DMS53 treated with DMSO at 0.1 percent for 48 hours (cell line): ENCODE results near the gene ABTB2.
"Not testable (repeated sequence)": the region's sequence is repeated elsewhere in the genome, so short reads cannot be mapped to it uniquely, and the experiment has no call there.

ENCODE experiments used
- DNase-seq: peaks from one replicate; lab custom pipeline; 2025; ENCODE audit not compliant: unreplicated experiment; lab: John Stamatoyannopoulos, UW

The ABTB2 gene

DNA sequence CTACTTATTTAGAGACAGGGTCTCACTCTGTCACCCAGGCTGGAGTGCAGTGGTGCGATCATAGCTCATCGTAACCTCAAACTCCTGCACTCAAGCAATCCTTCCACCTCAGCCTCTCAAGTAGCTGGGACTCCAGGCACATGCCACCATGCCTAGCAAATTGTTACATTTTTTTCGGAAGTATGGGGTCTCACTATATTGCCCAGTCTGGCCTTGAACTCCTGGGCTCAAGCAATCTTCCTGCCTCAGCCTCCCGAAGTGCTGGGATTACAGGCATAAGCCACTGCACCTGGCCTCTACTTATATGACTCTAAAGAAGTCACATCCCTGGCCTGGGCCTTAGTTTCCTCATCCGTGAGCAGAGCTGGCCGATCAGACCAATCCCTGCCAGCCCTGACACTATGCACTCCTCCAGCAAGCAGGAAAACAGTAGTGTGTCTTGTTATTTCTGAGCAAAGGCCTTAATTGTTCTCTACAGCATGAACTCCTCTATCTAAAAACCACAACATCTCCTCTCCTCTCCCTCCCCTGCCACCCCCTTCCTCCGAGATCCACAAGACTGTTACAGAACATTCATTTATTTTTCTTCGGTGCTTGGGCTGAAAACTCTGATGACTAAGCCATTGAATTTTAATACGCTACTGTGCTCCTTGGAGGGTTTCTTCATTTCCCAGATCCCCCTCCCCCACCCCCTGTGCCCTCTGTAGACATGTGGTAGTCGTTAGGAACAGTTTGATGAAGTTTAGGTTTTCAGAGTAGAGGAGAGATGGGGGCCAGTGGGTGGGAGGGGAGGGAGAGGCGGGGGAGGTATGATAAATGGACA is 91.5 kb downstream of the ABTB2 start:
- DNase-seq: no peak

DNA sequence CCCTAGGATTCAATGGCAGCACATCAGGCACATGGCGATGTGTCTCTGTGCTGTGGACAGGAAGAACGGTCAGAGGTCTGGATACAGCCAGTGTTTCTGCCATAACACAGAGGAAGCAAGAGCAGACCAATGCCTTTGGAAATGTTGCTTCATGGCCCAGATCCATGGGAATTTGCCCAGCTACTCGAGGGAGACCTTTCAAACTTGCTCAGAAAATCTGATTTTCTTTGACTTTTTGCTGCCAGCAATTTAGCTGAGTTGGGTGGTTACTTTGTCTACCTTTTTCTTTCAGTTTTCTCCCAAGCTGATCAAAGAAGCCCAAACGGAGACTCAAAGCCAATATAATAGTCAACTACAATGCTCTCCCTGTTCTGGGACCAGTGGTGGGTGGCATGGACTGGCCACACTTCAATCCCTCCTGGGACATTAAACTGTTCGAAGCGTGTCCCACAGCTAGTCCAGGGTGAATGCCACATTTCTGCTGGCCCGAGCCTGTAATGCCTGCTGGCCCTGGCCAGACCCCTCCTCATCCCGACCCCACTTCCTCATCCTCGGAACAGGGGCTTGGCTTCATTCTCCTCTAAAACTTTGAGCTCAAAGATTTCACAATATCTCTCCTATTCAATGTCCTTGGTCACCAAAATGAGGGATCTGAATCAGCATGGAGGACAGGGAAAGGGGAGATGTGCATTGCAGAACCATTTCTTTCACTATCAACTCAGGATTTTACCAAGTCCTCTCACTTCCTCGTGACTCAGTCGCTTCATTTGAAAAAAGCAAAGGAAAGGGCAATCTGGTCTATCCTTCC is 93.3 kb downstream of the ABTB2 start:
- no peak for DNase-seq

DNA sequence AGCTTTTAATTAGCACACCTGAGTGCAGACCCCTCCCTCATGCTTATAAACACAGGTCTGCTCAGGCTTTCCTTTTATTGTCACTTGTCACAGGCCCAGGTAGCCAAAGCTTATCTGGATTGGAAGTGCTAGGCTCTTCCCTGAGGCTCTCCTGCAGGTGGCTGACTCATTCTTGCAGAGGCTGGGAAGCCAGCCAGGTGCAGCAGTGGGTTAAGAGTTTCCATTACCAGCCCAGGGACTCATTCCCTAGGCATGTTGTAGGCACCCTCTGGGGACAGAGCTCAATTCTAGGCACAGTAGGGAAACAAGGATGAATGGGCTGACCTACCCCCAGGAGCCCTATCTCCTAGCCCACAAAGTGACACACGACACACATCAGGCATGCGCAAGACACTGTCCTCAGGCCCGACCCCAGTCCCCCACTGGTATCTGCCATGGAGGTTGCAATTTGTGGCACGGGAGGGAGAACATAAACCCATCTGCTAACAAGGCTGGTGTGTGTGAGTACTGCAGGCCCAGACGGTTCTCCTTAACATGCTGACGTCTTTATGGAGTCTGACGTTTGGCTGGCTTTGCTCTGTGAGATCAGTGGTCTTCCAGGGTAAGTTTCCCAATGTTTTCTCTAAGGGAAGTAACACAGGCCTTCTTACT is 94.2 kb downstream of the ABTB2 start:
- DNase-seq: peak; percentile 64

DNA sequence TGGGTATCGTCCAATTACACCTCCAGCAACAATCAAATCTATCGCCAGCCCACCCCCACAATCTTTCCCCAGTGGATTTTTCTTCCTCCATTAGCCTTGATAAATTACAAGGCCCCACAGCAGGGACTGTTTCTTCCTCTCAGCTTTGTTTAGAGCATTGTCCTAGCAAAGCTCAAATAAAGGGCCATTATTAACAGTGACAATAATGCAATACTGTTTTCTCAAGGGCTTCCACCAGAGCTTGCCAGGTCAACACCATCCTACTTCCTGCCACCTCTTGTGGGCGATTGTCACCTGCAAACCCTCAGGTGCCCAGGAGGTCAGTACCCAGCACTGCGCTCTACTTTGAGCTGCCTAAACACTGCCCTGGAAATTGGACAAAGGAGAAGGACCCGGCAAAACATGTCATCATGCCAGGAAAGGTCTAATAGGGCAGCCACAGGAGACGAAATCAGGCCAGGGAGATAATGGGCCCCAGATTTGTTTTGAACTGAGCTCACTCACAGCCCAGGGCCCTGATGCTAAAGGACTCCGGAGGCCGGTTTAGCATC is 95.2 kb downstream of the ABTB2 start:
- DNase-seq: peak; percentile 17

DNA sequence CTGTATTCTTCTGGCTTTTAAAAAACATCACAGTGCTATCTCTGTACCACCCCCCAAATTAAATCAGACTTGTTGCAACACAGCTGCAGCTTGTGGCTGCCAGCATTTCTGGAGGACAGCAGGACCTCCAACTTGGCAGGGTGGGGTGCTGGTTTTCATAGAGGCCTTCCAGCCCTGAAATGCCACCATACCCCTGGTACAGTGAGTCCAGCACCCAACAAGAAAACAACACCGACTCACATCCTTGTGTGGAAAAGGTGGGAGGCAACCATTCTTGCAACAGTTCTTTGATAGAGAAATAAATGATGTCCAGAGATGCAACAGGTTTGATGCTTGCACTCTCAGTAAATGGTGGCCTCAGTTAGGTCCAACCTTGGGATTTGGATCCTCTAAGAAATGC is 96.0 kb downstream of the ABTB2 start:
- DNase-seq: no peak

DNA sequence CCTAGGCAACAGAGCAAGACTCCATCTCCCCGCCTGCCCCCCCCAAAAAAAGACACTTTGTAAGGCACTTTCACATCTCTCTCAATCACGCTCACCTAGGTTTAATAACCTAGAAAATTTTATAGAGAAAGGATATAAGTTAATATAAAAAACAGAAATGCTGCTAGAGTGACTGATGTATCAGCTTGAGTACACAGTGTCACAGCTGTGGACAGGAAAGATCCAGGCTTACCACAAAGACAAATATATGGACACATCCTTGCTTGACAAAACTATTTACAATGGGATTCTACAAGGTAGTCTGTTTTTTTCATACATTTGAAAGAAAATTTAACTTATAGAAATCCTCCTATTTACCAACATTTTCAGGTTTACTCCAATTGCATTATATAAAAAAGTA is 96.7 kb downstream of the ABTB2 start:
- no peak for DNase-seq

DNA sequence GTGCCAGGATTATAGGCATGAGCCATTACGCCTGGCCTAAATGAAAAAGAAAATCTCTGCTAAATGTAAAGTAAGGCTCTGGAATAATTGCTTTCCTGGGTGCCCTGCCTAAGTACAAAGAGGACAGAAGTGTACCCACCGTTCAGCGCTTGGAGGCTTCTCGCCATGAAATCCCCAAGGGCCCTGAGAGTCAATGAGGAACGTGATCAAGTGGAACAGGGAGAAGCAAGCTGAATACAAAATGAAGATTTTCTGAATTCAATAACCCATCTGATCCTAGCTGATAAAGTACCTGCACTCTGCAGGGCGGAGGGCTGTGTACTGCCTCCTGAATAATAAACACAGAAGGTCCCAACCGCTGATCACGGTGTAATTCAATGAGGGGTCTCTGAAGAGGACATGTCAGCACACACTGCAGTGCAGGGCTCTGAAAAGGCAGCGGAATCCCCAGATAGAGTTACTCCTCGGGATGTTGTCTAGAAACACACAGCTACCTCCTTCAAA is 97.7 kb downstream of the ABTB2 start:
- no peak for DNase-seq

DNA sequence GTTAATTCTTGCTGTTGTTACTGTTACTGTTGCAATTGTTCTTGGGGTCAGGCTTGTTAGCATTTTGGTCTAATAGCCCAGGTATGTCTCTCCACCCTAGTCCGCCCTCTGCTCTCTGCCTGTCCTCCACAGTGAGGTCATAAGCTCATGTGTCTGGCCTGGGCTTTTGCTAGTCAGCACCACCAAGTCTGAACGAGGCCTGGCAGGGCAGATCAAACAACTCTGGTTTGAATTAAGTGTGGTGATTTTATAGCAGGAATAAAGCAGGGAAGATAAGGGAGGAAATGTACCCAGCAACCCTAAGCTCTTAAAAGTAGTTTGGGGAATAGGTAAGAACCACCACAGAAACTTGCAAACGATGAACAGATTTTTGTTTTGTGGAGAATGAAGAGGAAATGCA is 98.7 kb downstream of the ABTB2 start:
- no peak for DNase-seq

DNA sequence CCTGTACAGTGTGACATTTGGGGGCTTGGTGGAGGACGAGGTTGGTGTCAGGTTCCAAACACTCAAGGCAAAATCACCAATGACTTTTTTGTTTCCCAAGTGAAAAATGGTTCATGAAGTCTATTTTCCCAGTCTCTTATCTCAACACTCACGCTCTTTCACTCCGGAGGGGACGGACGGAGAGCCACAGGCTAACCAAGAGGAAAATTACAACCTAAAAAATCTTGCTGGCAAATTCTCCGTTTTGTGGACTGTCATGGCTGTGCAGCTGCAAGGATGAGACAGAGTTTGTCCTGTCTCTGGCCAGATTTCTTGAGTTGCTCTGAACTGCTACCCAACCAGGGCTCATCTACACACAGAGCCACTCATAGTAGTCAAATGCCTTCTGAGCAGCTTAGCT is 101.2 kb downstream of the ABTB2 start:
- DNase-seq: no peak

DNA sequence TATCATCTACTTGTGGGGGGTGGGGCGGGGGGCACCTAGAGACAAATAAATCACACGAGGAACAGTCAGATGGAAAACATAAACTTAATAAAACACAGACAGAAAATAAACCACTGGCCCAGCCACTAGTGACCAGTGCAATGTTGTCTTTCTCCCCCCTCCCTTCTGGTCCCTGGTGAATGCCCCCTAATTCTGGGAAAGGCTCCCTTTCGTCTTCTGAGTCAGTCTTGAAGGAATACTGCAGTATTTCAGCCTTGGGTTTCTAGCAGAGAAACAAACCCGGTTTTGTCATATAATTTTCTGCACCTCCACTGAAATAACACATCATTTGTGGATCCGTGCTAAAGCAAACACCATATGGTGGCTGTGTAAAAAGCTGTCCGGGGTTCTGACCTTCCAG is 101.7 kb downstream of the ABTB2 start:
- DNase-seq: no peak

DNA sequence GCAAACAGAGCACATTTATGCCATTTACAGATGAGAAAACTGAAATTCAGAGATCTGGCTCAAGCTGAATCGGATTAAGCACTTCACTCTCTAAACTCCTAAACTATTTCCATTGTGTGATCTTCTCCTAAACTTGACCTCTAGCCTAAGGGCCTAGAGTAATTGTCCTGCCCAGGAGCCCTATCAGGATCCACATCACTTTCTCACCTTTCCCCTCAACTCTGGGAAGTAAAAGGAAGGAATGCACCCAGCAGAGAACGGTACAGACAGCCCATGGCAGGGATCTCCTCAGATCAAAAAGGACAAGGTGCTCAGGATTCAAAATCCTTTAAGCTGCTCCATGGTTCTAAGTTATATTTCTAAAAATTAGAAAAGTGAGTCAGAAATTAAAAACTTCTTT is 102.7 kb downstream of the ABTB2 start:
- DNase-seq: no peak

DNA sequence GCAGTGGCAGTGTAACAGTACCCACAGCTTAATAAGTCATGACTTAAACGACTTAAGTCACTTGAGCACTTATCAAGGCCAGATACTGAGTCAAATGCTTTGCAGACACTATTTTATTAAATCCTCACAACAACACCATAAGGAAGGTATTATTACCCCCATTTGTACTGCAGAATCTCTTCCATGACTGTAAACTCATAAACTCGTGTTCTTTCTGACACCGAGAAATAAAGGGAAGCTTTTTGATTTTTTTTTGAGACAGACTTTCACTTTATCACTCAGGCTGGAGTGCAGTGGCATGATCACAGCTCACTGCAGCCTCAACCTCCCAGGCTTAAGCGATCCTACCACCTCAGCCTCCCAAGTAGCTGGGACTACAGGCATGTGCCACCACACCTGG is 103.8 kb downstream of the ABTB2 start:
- no peak for DNase-seq

DNA sequence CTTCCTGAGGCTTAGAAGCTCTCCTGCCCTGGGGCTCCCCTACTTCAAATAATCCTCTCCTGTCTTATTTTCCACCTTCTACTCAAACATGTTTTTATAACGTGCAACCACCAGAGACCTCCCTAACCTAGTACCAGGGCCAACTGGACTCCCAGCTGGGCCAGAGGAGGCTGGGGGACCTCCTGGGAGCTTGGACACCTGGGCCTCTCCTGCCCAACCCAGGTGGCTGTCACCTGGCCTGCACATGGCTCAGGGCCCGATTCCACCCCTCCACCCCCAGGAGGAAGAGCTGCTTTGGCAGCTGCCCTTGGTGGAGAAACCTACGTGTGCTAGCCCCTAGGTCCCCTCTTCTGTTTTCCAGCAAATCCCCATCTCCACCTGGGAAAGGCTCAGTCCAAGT is 105.2 kb downstream of the ABTB2 start:
- DNase-seq: no peak

DNA sequence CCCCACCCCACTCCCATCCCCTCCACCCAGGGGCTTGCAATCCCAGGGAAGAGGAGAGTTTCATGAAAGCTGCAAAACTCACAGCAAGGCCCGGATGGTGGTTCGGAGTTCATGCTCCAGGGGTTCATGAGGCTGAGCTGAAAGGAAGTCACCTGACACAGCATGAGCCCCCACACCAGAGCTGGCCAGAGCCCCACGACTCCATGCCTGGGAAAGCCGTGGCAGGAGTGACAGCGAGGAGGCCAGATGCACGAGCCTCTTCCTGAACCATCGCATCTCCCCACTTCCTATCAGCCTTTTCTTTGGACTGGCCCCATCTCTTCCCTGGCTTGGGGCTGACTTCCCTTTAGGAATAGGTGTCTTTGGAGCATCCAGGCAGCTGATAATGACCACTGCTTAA is 105.8 kb downstream of the ABTB2 start:
- DNase-seq: no peak

DNA sequence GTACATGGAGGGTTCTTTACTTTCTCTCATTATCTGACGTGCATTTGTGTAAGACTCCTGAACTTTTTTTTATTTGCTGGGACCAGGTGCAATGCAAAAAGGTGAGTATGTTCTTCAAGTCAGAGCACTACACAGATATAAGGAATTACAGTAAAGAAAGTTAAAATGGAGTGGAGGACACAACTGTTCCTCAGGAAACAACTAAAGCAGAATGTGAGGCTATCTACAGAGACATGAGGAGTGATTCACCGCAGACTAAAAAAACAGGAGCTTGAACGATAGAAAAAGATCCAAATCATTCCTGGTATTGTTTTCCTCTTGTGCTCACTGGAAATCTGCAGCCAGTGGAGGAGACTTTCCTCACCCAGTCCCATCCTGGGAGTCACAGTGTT is 106.2 kb downstream of the ABTB2 start:
- no peak for DNase-seq

DNA sequence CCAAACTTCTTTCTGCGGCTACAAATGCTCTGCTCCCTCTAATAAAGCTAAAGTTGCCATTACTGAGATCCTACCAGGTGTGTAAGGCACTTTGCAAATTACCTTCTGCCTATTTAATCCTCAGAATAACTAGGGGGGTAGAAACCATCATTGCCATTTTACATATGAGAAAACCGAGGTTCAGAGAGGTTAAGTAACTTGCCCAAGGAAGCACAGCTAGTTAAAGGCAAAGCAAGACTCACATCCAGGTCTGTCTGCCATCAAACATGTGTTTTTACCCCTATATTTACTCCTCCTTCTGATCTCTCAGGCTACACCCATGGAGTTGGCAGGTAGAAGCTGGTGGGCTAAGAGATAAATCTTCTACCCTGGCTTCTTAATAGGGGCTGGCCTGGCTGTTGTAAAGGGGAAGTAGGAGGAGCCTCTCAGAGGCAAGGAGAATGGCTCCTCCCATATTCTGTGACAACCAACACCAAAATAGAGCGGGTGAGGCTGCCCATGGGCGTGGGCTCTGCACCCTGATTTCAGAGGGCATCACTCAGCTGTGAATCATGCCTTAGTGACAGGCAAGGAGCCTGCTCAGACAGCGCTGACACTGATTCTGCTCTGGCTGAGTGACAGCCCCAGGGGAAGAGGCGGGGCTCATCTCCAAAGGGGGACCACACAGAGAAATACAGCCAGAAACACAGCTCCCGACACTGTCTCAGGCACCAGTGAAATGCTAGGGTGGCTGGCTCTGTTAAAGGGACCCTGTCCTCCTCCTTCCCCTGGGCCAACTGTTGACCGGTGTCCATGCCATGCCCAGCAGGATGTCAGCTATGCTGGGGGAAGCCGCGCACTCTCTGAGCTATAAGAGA is 106.8 kb downstream of the ABTB2 start:
- DNase-seq: no peak

DNA sequence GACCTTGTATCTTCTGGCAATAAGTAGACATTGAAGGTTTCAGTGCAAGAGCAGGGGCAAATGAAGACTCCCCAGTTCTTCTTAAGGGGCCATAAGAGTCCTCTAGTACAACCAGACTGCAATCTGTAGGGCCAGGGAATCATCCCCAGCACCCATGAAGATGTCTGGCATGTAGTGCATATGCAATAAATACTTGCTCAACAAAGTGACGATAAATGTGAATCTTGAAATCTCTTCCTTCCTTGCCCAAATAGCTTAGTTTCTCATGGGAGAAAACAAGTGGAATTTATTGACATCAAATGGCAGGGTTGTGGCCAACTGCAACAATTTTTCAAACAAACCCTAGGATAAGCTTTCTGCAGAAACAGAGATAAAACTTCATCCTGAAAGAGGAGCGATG is 107.6 kb downstream of the ABTB2 start:
- DNase-seq: no peak

DNA sequence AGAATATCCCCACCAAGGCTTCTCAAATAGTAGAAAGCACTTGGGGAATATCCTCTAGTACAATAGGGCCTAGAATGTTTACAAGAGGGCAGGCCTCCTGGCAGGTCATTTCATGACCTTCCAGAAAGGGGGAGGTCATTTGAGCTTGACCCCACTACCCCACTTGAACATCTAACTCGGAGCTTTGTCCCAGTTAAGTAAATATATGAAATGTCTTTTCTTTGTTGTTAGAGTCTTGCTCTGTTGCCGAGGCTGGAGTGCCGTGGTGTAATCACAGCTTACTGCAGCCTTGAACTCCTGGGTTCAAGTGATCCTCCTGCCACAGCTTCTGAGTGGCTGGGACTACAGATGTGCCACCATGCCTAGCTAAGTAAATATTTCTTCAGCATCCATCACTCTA is 108.4 kb downstream of the ABTB2 start:
- no peak for DNase-seq

DNA sequence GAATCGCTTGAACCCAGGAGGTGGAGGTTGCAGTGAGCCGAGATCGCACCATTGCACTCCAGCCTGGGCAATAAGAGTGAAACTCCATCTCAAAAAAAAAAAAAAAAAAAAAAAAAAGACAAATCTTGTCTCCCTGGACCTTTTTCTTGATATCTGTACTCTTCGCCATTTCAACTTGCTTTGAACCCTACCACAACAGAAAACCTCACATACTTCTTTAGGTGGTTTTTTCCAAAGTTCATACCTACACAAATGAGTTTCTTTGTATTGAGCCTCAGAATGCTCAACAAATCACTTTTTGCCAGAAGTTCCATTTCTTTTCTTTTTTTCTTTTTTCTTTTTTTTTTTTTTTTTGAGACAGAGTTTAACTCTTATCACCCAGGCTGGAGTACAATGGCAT is 111.3 kb downstream of the ABTB2 start:
- DNase-seq: not testable (repeated sequence)

DNA sequence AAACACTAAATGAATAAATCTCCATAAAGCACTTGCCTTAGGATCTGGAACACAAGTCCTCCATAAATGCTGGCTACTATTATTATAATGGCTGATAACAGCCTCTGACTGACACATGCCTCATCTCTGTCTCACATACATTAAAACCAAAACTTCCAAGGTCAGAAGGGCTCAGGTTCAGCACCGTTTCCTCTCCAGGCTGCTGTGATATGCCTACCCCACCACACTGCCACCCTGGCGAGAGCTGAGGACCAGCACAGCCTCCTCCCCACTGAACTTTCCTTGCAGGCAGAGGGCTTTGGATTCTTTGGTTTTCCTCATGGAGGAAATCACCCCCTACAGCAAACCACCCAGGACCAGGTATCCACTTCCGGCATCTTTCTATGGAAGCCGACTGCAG is 112.8 kb downstream of the ABTB2 start:
- DNase-seq: no peak
